ENCODE measurements around the gene PAPOLB. TPM values are rescaled to one million over a fixed set of nuclear protein-coding genes. Genes with fewer than 3 reads are reported as not detected.
A peak's percentile ranks its signal among the peaks of the same experiment; 100 is the strongest.

PAPOLB gene
- total RNA-seq, 3 donors from 2014 or later (not counting 1 experiment from before 2014, with no cell fraction given), result 0.14 to 0.36 (median 0.20) TPM

GRCh38 chr7:4871056-4871680 lies 9.3 kb upstream of the PAPOLB start:
- intact Hi-C loops (cut with micrococcal nuclease), result no loop called here
- ATAC-seq (peak in 1 of 3 donors; percentile 13), DNase-seq (no peak)
- Histone ChIP-seq H3K36me3 (ENCODE audit: control insufficient read depth, insufficient read depth, low read length) (no peaks in the 10 kb centered on the region), H3K4me3 (ENCODE audit: low read length) (no peak overlapping the region), H3K27me3 (ENCODE audit: control insufficient read depth, insufficient read depth, low read length) (no peaks in the 10 kb centered on the region), H3K27ac (ENCODE audit: low read length) (no peak overlapping the region), H3K4me1 (ENCODE audit: control insufficient read depth, insufficient read depth, low read length) (peaks cover 28% of the 10 kb centered on the region), H3K9me3 (ENCODE audit: control insufficient read depth, insufficient read depth, low read length) (no peaks in the 10 kb centered on the region)
- TF ChIP-seq CTCF (IDR thresholded peaks at IDR 0.05), result no peak
- Mint-ChIP-seq H3K4me1 (peaks cover 29 to 31% of the 10 kb centered on the region in 2 donors), H3K27me3 (ENCODE audit: low read depth in 2 of 2) (peaks cover 8 to 12% of the 10 kb centered on the region in 2 donors), H3K4me3 (peak overlapping the region; percentile 69), H3K9me3 (no peaks in the 10 kb centered on the region), H3K27ac (peak overlapping the region; percentile 16 to 74), H3K36me3 (no peaks in the 10 kb centered on the region)
- WGBS (ENCODE audit: insufficient coverage), result 24% methylated on average over 23 of the region's 23 CpGs

GRCh38 chr7:4868493-4868892 lies 6.7 kb upstream of the PAPOLB start:
- DNase-seq, result no peak
- Histone ChIP-seq H3K27me3 (ENCODE audit: control insufficient read depth, insufficient read depth, low read length) (peaks cover 10% of the 10 kb centered on the region), H3K9me3 (ENCODE audit: control insufficient read depth, insufficient read depth, low read length) (no peaks in the 10 kb centered on the region), H3K4me1 (ENCODE audit: control insufficient read depth, insufficient read depth, low read length) (peaks cover 25% of the 10 kb centered on the region), H3K27ac (ENCODE audit: low read length) (no peak overlapping the region), H3K4me3 (ENCODE audit: low read length) (no peak overlapping the region), H3K36me3 (ENCODE audit: control insufficient read depth, insufficient read depth, low read length) (no peaks in the 10 kb centered on the region)
- no peak for TF ChIP-seq CTCF (IDR thresholded peaks at IDR 0.05)
- Mint-ChIP-seq H3K27ac (no peak overlapping the region), H3K36me3 (no peaks in the 10 kb centered on the region), H3K27me3 (ENCODE audit: low read depth in 2 of 2) (peaks cover 32% of the 10 kb centered on the region in 2 donors), H3K4me3 (no peak overlapping the region), H3K9me3 (no peaks in the 10 kb centered on the region), H3K4me1 (peaks cover 28 to 29% of the 10 kb centered on the region in 2 donors)
- intact Hi-C loops (cut with micrococcal nuclease), result no loop called here
- no peak for ATAC-seq
- WGBS (ENCODE audit: insufficient coverage), result 88% methylated on average over 5 of the region's 5 CpGs

GRCh38 chr7:4866528-4867496 lies 5.0 kb upstream of the PAPOLB start:
- H3K27me3 Mint-ChIP-seq (ENCODE audit: low read depth in 2 of 2), result peaks cover 38 to 40% of the 10 kb centered on the region in 2 donors
- Histone ChIP-seq H3K4me3 (ENCODE audit: low read length) (no peak overlapping the region), H3K27me3 (ENCODE audit: control insufficient read depth, insufficient read depth, low read length) (peaks cover 10% of the 10 kb centered on the region), H3K9me3 (ENCODE audit: control insufficient read depth, insufficient read depth, low read length) (no peaks in the 10 kb centered on the region), H3K27ac (ENCODE audit: low read length) (no peak overlapping the region), H3K36me3 (ENCODE audit: control insufficient read depth, insufficient read depth, low read length) (no peaks in the 10 kb centered on the region), H3K4me1 (ENCODE audit: control insufficient read depth, insufficient read depth, low read length) (peaks cover 15% of the 10 kb centered on the region)
- DNase-seq (no peak), ATAC-seq (no peak)
- H3K4me1 Mint-ChIP-seq, result peaks cover 12 to 17% of the 10 kb centered on the region in 2 donors
- no peaks in the 10 kb centered on the region for H3K36me3 Mint-ChIP-seq
- intact Hi-C loops (cut with micrococcal nuclease), result no loop called here
- WGBS (ENCODE audit: insufficient coverage), result 80% methylated on average over 9 of the region's 9 CpGs
- no peak overlapping the region for H3K4me3 Mint-ChIP-seq
- H3K27ac Mint-ChIP-seq, result no peak overlapping the region
- peaks cover 0 to 2% of the 10 kb centered on the region in 2 donors for H3K9me3 Mint-ChIP-seq
- no peak for TF ChIP-seq CTCF (IDR thresholded peaks at IDR 0.05)
